H9 (cell line): Measurements from ENCODE around the gene KIF26A. TPM values are rescaled to one million over a fixed set of nuclear protein-coding genes. Genes with fewer than 3 reads are reported as not detected.

Experiments
- DNase-seq: peaks from one replicate; pipeline ENCODE4 v3.0.0-alpha.2; 2017
- H2AFZ ChIP-seq: one replicate; pipeline ENCODE4 v1.6.1; 2013; ENCODE audit warnings: mild to moderate bottlenecking, low read length, control low read depth, moderate library complexity
- H2AK5ac ChIP-seq: 2 replicates; pipeline ENCODE4 v1.6.1; 2013; ENCODE audit warnings: low read length, control low read depth, mixed read lengths; ENCODE audit not compliant: insufficient read length
- H2BK120ac ChIP-seq: one replicate; pipeline ENCODE4 v1.6.1; 2013; ENCODE audit warnings: low read depth, mild to moderate bottlenecking, low read length, control low read depth, inconsistent platforms; ENCODE audit not compliant: poor library complexity, severe bottlenecking
- H2BK12ac ChIP-seq: 2 replicates; pipeline ENCODE4 v1.6.1; 2013; ENCODE audit warnings: low read length, control low read depth, mixed read lengths, low read depth; ENCODE audit not compliant: insufficient read length
- H2BK15ac ChIP-seq: 2 replicates; pipeline ENCODE4 v1.6.1; 2013; ENCODE audit warnings: low read depth, low read length, control low read depth
- H2BK20ac ChIP-seq: one replicate; pipeline ENCODE4 v1.6.1; 2013; ENCODE audit warnings: low read depth, mild to moderate bottlenecking, low read length, control low read depth, inconsistent platforms; ENCODE audit not compliant: poor library complexity, severe bottlenecking
- H2BK5ac ChIP-seq: 2 replicates; pipeline ENCODE4 v1.6.1; 2013; ENCODE audit warnings: low read length, control low read depth, mixed read lengths; ENCODE audit not compliant: insufficient read length
- H3K14ac ChIP-seq: 2 replicates; pipeline ENCODE4 v1.6.1; 2013; ENCODE audit warnings: low read length, control low read depth; ENCODE audit not compliant: insufficient read depth
- H3K18ac ChIP-seq: 2 replicates; pipeline ENCODE4 v1.6.1; 2013; ENCODE audit warnings: low read depth, mild to moderate bottlenecking, mixed read lengths, low read length, control low read depth; ENCODE audit not compliant: insufficient read length
- H3K23ac ChIP-seq: 2 replicates; pipeline ENCODE4 v1.6.1; 2013; ENCODE audit warnings: low read length, control low read depth, mixed read lengths, low read depth; ENCODE audit not compliant: insufficient read length
- H3K23me2 ChIP-seq: 2 replicates; pipeline ENCODE4 v1.6.1; 2013; ENCODE audit warnings: low read depth, mild to moderate bottlenecking, mixed read lengths, low read length, control low read depth; ENCODE audit not compliant: insufficient read length, poor library complexity, severe bottlenecking
- H3K27ac ChIP-seq: 2 replicates; pipeline ENCODE4 v1.5.1; 2013; ENCODE audit warnings: low read length, control low read depth, mixed read lengths, low read depth; ENCODE audit not compliant: insufficient read length
- H3K27me3 ChIP-seq: 2 replicates; pipeline ENCODE4 v1.6.1; 2013; ENCODE audit warnings: low read length, control low read depth, inconsistent platforms; ENCODE audit not compliant: insufficient read depth
- H3K4ac ChIP-seq: 2 replicates; pipeline ENCODE4 v1.6.1; 2013; ENCODE audit warnings: low read depth, mild to moderate bottlenecking, control low read depth, inconsistent platforms, low read length, moderate library complexity
- H3K4me1 ChIP-seq: 2 replicates; pipeline ENCODE4 v1.6.1; 2013; ENCODE audit warnings: low read length, control low read depth, inconsistent platforms; ENCODE audit not compliant: insufficient read depth
- H3K4me2 ChIP-seq: 2 replicates; pipeline ENCODE4 v1.6.1; 2013; ENCODE audit warnings: low read length, control low read depth, mixed read lengths; ENCODE audit not compliant: insufficient read length, insufficient read depth
- H3K56ac ChIP-seq: 2 replicates; pipeline ENCODE4 v1.6.1; 2013; ENCODE audit warnings: low read depth, mild to moderate bottlenecking, mixed read lengths, low read length, control low read depth; ENCODE audit not compliant: insufficient read length
- H3K79me1 ChIP-seq: 2 replicates; pipeline ENCODE4 v1.6.1; 2013; ENCODE audit warnings: low read depth, mild to moderate bottlenecking, moderate library complexity, low read length, control low read depth, inconsistent platforms; ENCODE audit not compliant: insufficient read depth, poor library complexity, severe bottlenecking
- H3K79me2 ChIP-seq: 2 replicates; pipeline ENCODE4 v1.6.1; 2013; ENCODE audit warnings: low read length, control low read depth, inconsistent platforms; ENCODE audit not compliant: insufficient read depth
- H3K9ac ChIP-seq: 2 replicates; pipeline ENCODE4 v1.6.1; 2013; ENCODE audit warnings: low read length, control low read depth, mixed read lengths; ENCODE audit not compliant: insufficient read length; ENCODE audit errors: extremely low read depth
- H3K9me3 ChIP-seq: one replicate; pipeline ENCODE4 v1.6.1; 2013; ENCODE audit warnings: low read depth, low read length, inconsistent platforms; ENCODE audit not compliant: control insufficient read depth
- H3T11ph ChIP-seq: one replicate; pipeline ENCODE4 v1.6.1; 2013; ENCODE audit warnings: mild to moderate bottlenecking, low read length, control low read depth, inconsistent platforms
- H4K20me1 ChIP-seq: one replicate; pipeline ENCODE4 v1.6.1; 2013; ENCODE audit not compliant: control insufficient read depth, insufficient read length, insufficient read depth
- H4K5ac ChIP-seq: 2 replicates; pipeline ENCODE4 v1.6.1; 2013; ENCODE audit warnings: low read depth, mild to moderate bottlenecking, mixed read lengths, low read length, control low read depth; ENCODE audit not compliant: insufficient read length
- H4K8ac ChIP-seq: replicated peaks from 2 replicates; pipeline ENCODE4 v1.6.1; 2013; ENCODE audit warnings: low read length, control low read depth, mixed read lengths, low read depth; ENCODE audit not compliant: insufficient read length
- H4K91ac ChIP-seq: 2 replicates; pipeline ENCODE4 v1.6.1; 2013; ENCODE audit warnings: low read depth, mild to moderate bottlenecking, moderate library complexity, mixed read lengths, low read length, control low read depth; ENCODE audit not compliant: insufficient read length
- H3K27ac Mint-ChIP-seq, 3 experiments: 2 replicates in 2 of 3; 3 replicates in 1 of 3; pipeline ENCODE4 v1.8.0; 2020 to 2021; ENCODE audit warnings: mixed read lengths in 3 of 3, mild to moderate bottlenecking in 1 of 3, moderate library complexity in 1 of 3
- H3K27me3 Mint-ChIP-seq: 2 replicates; pipeline ENCODE4 v1.8.0; 2021; ENCODE audit warnings: low read depth, mild to moderate bottlenecking, moderate library complexity, mixed read lengths
- H3K36me3 Mint-ChIP-seq, 3 experiments: 2 replicates in 2 of 3; 3 replicates in 1 of 3; pipeline ENCODE4 v1.8.0; 2020 to 2021; ENCODE audit warnings: low read depth in 3 of 3, mixed read lengths in 3 of 3; ENCODE audit not compliant: insufficient read depth in 1 of 3
- H3K4me1 Mint-ChIP-seq, 2 experiments: 2 replicates each; pipeline ENCODE4 v1.8.0; 2020; ENCODE audit warnings: mixed read lengths in 2 of 2
- H3K4me3 Mint-ChIP-seq, 2 experiments: 2 replicates in 1 of 2; 3 replicates in 1 of 2; pipeline ENCODE4 v1.8.0; 2020 to 2021; ENCODE audit warnings: mild to moderate bottlenecking in 2 of 2, mixed read lengths in 2 of 2, moderate library complexity in 1 of 2
- H3K9me3 Mint-ChIP-seq, 2 experiments: 2 replicates in 1 of 2; 3 replicates in 1 of 2; pipeline ENCODE4 v1.8.0; 2020; ENCODE audit warnings: mild to moderate bottlenecking in 2 of 2, mixed read lengths in 2 of 2, moderate library complexity in 1 of 2
- CTCF ChIP-seq: fragments of 200-600 bp; sonication (generic); conservative IDR thresholded peaks from 3 replicates; pipeline ENCODE4 v1.8.0; 2021; ENCODE audit warnings: antibody characterized with exemption, mild to moderate bottlenecking
- whole genome bisulfite sequencing: extraction: QIAGEN DNeasy Blood & Tissue Kit; methylation state at CpG from one replicate; pipeline ENCODE4 v1.1.7; 2013; ENCODE audit warnings: missing lambda C conversion rate, low lambda C conversion rate, mixed read lengths; ENCODE audit not compliant: insufficient read length; ENCODE audit errors: extremely low coverage; 5-methylcytosine and 5-hydroxymethylcytosine counted together
- total RNA-seq: library from RNA; stranded (reverse); gene quantifications from 2 replicates; pipeline ENCODE4 v1.2.1, GENCODE V29; 2021

KIF26A gene
- total RNA-seq, 1 experiment from 2014 or later: 44.2 TPM

GRCh38 chr14:104202259-104203070 is 64.1 kb downstream of the KIF26A start:
- Mint-ChIP-seq H3K27me3 (peaks cover 6% of the 10 kb centered on the region), H3K36me3 (no peaks in the 10 kb centered on the region; a peak in 1 of 7 replicates), H3K9me3 (no peaks in the 10 kb centered on the region), H3K4me3 (no peak overlapping the region), H3K4me1 (peaks cover 0 to 7% of the 10 kb centered on the region in 2 experiments; a peak in 3 of 4 replicates), H3K27ac (no peak overlapping the region)
- no peaks in the 10 kb centered on the region for H4K20me1 ChIP-seq
- no peak overlapping the region for H2BK15ac ChIP-seq
- no peak overlapping the region for H2BK12ac ChIP-seq
- H3K23me2 ChIP-seq: no peaks in the 10 kb centered on the region
- H3K56ac ChIP-seq: no peak overlapping the region
- no peak overlapping the region for H2AFZ ChIP-seq
- H2BK5ac ChIP-seq: no peak overlapping the region
- no peak overlapping the region for H3K23ac ChIP-seq
- H3T11ph ChIP-seq: no peak overlapping the region
- H3K27ac ChIP-seq: no peak overlapping the region
- no peak overlapping the region for H2BK120ac ChIP-seq
- H3K4me1 ChIP-seq: no peaks in the 10 kb centered on the region
- H4K91ac ChIP-seq: no peak overlapping the region
- H3K79me1 ChIP-seq: no peaks in the 10 kb centered on the region
- no peak overlapping the region for H2BK20ac ChIP-seq
- no peaks in the 10 kb centered on the region for H3K27me3 ChIP-seq
- WGBS: no CpG with 5 or more reads among the region's 27 CpGs
- H2AK5ac ChIP-seq: no peak overlapping the region
- no peak overlapping the region for H3K14ac ChIP-seq
- no peak for TF ChIP-seq CTCF
- no peak overlapping the region for H3K18ac ChIP-seq
- no peaks in the 10 kb centered on the region for H3K79me2 ChIP-seq
- no peak overlapping the region for H3K9ac ChIP-seq
- DNase-seq: no peak
- H3K9me3 ChIP-seq: no peaks in the 10 kb centered on the region
- H4K5ac ChIP-seq: no peak overlapping the region
- H4K8ac ChIP-seq: no peak overlapping the region
- no peak overlapping the region for H3K4me2 ChIP-seq
- H3K4ac ChIP-seq: no peak overlapping the region
